DND-41 (cell line): ENCODE data around the gene DNAAF9.

Experiments
- ATAC-seq: fragments of 200-7000 bp; cut with Tn5 transposase; 3 replicates; pipeline ENCODE4 v1.9.1; 2021; ENCODE audit warnings: low read depth; ENCODE audit not compliant: insufficient read depth
- DNase-seq: peaks from one replicate; pipeline ENCODE4 v3.0.0-alpha.2; 2020
- H2AFZ ChIP-seq: 2 replicates; pipeline ENCODE4 v1.6.0; 2012; ENCODE audit warnings: low read depth, low read length
- H3K27ac ChIP-seq: 2 replicates; pipeline ENCODE4 v1.5.1; 2012; ENCODE audit warnings: low read length, inconsistent platforms
- H3K27me3 ChIP-seq: fragments of 200-600 bp; sonication (generic); 2 replicates; pipeline ENCODE4 v1.6.0; 2012; ENCODE audit warnings: low read length, mild to moderate bottlenecking, inconsistent platforms; ENCODE audit not compliant: insufficient read depth, poor library complexity
- H3K36me3 ChIP-seq: 2 replicates; pipeline ENCODE4 v1.5.1; 2012; ENCODE audit warnings: low read length, inconsistent platforms; ENCODE audit not compliant: insufficient read depth
- H3K4me1 ChIP-seq: 2 replicates; pipeline ENCODE4 v1.5.1; 2012; ENCODE audit warnings: mild to moderate bottlenecking, low read length; ENCODE audit not compliant: insufficient read depth
- H3K4me2 ChIP-seq: 2 replicates; pipeline ENCODE4 v1.6.0; 2012; ENCODE audit warnings: mild to moderate bottlenecking, moderate library complexity, low read length, inconsistent platforms; ENCODE audit not compliant: insufficient read depth
- H3K4me3 ChIP-seq, 2 experiments: fragments of 200-600 bp in 1 of 2; shearing (Covaris generic) in 1 of 2; 2 replicates each; pipeline ENCODE4 v1.5.1; 2012 to 2016; ENCODE audit warnings: inconsistent platforms in 2 of 2, low read length in 2 of 2, mild to moderate bottlenecking in 2 of 2, low read depth in 1 of 2, moderate library complexity in 1 of 2
- H3K79me2 ChIP-seq: 2 replicates; pipeline ENCODE4 v1.6.0; 2012; ENCODE audit warnings: low read length, inconsistent platforms; ENCODE audit not compliant: insufficient read depth
- H3K9ac ChIP-seq: 2 replicates; pipeline ENCODE4 v1.6.0; 2012; ENCODE audit warnings: low read depth, mild to moderate bottlenecking, inconsistent platforms, low read length, moderate library complexity
- H3K9me3 ChIP-seq: 2 replicates; pipeline ENCODE4 v1.5.1; 2012; ENCODE audit warnings: low read length, moderate library complexity, mild to moderate bottlenecking, inconsistent platforms; ENCODE audit not compliant: insufficient read depth, severe bottlenecking
- H4K20me1 ChIP-seq: 2 replicates; pipeline ENCODE4 v1.6.0; 2012; ENCODE audit warnings: low read length; ENCODE audit not compliant: insufficient read depth
- EZH2 ChIP-seq: IDR thresholded peaks from 3 replicates; pipeline ENCODE4 v1.6.1; 2012; ENCODE audit warnings: borderline replicate concordance, low read depth, mild to moderate bottlenecking, moderate library complexity, low read length, inconsistent platforms; ENCODE audit not compliant: severe bottlenecking
- TF ChIP-seq, protein P1 (sequence below): IDR thresholded peaks from 2 replicates; pipeline ENCODE4 v1.5.1; 2012; ENCODE audit warnings: borderline replicate concordance, low read length, moderate library complexity, mild to moderate bottlenecking; ENCODE audit not compliant: poor library complexity, severe bottlenecking; ENCODE audit errors: extremely low read depth

The DNAAF9 gene

GRCh38 chr20:3392756-3393155 lies 14.7 kb downstream of the DNAAF9 start:
- Histone ChIP-seq H2AFZ (no peak overlapping the region), H3K79me2 (no peaks in the 10 kb centered on the region), H4K20me1 (no peaks in the 10 kb centered on the region), H3K9me3 (no peaks in the 10 kb centered on the region), H3K4me2 (no peak overlapping the region), H3K27me3 (peaks cover 13% of the 10 kb centered on the region), H3K27ac (no peak overlapping the region), H3K36me3 (no peaks in the 10 kb centered on the region), H3K4me1 (no peaks in the 10 kb centered on the region), H3K4me3 (no peak overlapping the region), H3K9ac (no peak overlapping the region)
- ATAC-seq: no peak
- DNase-seq: no peak
- no peak for TF ChIP-seq EZH2
- TF ChIP-seq, protein P1, sequence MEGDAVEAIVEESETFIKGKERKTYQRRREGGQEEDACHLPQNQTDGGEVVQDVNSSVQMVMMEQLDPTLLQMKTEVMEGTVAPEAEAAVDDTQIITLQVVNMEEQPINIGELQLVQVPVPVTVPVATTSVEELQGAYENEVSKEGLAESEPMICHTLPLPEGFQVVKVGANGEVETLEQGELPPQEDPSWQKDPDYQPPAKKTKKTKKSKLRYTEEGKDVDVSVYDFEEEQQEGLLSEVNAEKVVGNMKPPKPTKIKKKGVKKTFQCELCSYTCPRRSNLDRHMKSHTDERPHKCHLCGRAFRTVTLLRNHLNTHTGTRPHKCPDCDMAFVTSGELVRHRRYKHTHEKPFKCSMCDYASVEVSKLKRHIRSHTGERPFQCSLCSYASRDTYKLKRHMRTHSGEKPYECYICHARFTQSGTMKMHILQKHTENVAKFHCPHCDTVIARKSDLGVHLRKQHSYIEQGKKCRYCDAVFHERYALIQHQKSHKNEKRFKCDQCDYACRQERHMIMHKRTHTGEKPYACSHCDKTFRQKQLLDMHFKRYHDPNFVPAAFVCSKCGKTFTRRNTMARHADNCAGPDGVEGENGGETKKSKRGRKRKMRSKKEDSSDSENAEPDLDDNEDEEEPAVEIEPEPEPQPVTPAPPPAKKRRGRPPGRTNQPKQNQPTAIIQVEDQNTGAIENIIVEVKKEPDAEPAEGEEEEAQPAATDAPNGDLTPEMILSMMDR: no peak

DNA sequence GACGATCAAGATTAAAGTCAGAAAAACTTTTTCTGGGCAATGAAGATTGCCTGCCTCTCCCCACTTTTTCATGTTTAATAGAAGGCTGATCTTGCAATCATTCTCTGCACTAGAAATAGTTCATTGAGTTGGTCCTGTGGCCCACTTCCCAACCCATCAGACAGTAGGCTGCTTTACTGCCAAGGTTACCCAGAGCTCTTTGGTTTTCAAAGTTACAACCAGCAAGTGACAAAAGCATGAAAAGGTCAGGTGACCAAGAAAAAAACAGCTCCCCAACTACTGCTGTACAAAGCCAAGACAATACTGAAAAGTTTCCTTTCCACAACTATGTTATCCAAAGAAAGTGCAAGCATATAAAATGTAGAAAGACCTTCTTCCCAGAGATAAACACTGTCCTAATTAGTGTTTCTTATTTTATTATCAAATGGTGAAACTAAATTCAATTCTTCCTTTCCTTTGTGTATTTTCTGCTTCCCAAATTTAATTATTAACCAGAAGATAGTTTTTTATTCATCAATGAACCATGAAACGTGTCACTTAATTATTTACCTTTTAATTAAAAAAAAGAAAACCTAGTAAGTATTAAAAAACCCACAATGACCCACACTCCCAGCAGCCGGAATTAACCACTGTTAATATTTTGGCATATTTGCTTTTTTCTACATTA lies 16.6 kb downstream of the DNAAF9 start:
- DNase-seq (no peak), ATAC-seq (no peak)
- H3K27ac ChIP-seq: no peak overlapping the region

GRCh38 chr20:3383878-3384495 lies 23.5 kb downstream of the DNAAF9 start:
- Histone ChIP-seq H3K36me3 (no peaks in the 10 kb centered on the region), H3K9me3 (no peaks in the 10 kb centered on the region), H3K9ac (no peak overlapping the region), H3K27me3 (peaks cover 23% of the 10 kb centered on the region), H3K79me2 (no peaks in the 10 kb centered on the region), H3K4me2 (no peak overlapping the region), H4K20me1 (no peaks in the 10 kb centered on the region), H3K4me1 (no peaks in the 10 kb centered on the region), H2AFZ (no peak overlapping the region), H3K27ac (no peak overlapping the region), H3K4me3 (no peak overlapping the region)
- TF ChIP-seq, protein P1: no peak
- TF ChIP-seq EZH2: no peak
- DNase-seq: no peak
- ATAC-seq: no peak

More for the DNA sequence above, 16.6 kb downstream of the DNAAF9 start:
- Histone ChIP-seq H3K4me1 (no peaks in the 10 kb centered on the region), H3K27me3 (peaks cover 13% of the 10 kb centered on the region), H3K4me3 (no peak overlapping the region), H3K9me3 (no peaks in the 10 kb centered on the region), H2AFZ (no peak overlapping the region), H3K4me2 (no peak overlapping the region), H3K36me3 (no peaks in the 10 kb centered on the region), H3K79me2 (no peaks in the 10 kb centered on the region), H4K20me1 (no peaks in the 10 kb centered on the region), H3K9ac (no peak overlapping the region)
- no peak for TF ChIP-seq EZH2
- TF ChIP-seq, protein P1: no peak
